Osteoblast (primary cell): ENCODE results near the gene PHF2. TPM values are rescaled to one million over a fixed set of nuclear protein-coding genes. Genes with fewer than 3 reads are reported as not detected.
A peak's percentile ranks its signal among the peaks of the same experiment; 100 is the strongest.

Experiments used
- DNase-seq: peaks from one replicate; pipeline ENCODE4 v3.0.0; 2011; ENCODE audit warnings: low spot score, mixed read lengths; ENCODE audit not compliant: insufficient read length; ENCODE audit errors: missing footprints
- H2AFZ ChIP-seq: 2 replicates; pipeline ENCODE4 v1.6.0; 2011; ENCODE audit warnings: mild to moderate bottlenecking, low read length
- H3K27ac ChIP-seq: 2 replicates; pipeline ENCODE4 v1.5.1; 2011; ENCODE audit warnings: mild to moderate bottlenecking, low read depth, low read length, moderate library complexity
- H3K27me3 ChIP-seq: 2 replicates; pipeline ENCODE4 v1.6.0; 2012; ENCODE audit warnings: mild to moderate bottlenecking, control low read depth, inconsistent platforms, low read length, moderate library complexity; ENCODE audit not compliant: insufficient read depth
- H3K36me3 ChIP-seq: 2 replicates; pipeline ENCODE4 v1.5.1; 2011; ENCODE audit warnings: mild to moderate bottlenecking, low read length, control low read depth, moderate library complexity; ENCODE audit not compliant: insufficient read depth
- H3K4me1 ChIP-seq: 2 replicates; pipeline ENCODE4 v1.5.1; 2011; ENCODE audit warnings: mild to moderate bottlenecking, low read length, control low read depth, moderate library complexity; ENCODE audit not compliant: insufficient read depth
- H3K4me2 ChIP-seq: 2 replicates; pipeline ENCODE4 v1.6.0; 2011; ENCODE audit warnings: mild to moderate bottlenecking, low read length; ENCODE audit not compliant: insufficient read depth
- H3K4me3 ChIP-seq: fragments of 200-600 bp; sonication (generic); 3 replicates; pipeline ENCODE4 v1.5.1; 2012; ENCODE audit warnings: mild to moderate bottlenecking, low read length, inconsistent platforms; ENCODE audit not compliant: insufficient read depth
- H3K79me2 ChIP-seq: 2 replicates; pipeline ENCODE4 v1.6.0; 2012; ENCODE audit warnings: mild to moderate bottlenecking, low read length, control low read depth, inconsistent platforms; ENCODE audit not compliant: insufficient read depth
- H3K9me3 ChIP-seq: 2 replicates; pipeline ENCODE4 v1.5.1; 2011; ENCODE audit warnings: low read depth, low read length, control low read depth
- H4K20me1 ChIP-seq: 2 replicates; pipeline ENCODE4 v1.6.0; 2012; ENCODE audit warnings: mild to moderate bottlenecking, low read length, control low read depth; ENCODE audit not compliant: insufficient read depth
- total RNA-seq: library from RNA; depleted of rRNA; stranded (reverse); fragments of >200 nt; gene quantifications from 2 replicates; pipeline ENCODE4 v1.2.3, GENCODE V29; 2012
- TF ChIP-seq, protein P1 (sequence below): IDR thresholded peaks from 2 replicates; pipeline ENCODE4 v1.5.1; 2011; ENCODE audit warnings: mild to moderate bottlenecking, low read depth, low read length, moderate library complexity; ENCODE audit errors: extremely low read depth

Gene PHF2
- total RNA-seq, 1 donor = 14.8 TPM

- peaks cover 17% of the 10 kb centered on the region for H4K20me1 ChIP-seq
- H3K4me2 ChIP-seq = peak overlapping the region; percentile 90
- H3K9me3 ChIP-seq = no peaks in the 10 kb centered on the region
- H3K27ac ChIP-seq = peak overlapping the region; percentile 66
- peaks cover 16% of the 10 kb centered on the region for H3K4me1 ChIP-seq
- peaks cover 42% of the 10 kb centered on the region for H3K79me2 ChIP-seq
- peak; percentile 91 for DNase-seq
- H3K36me3 ChIP-seq = no peaks in the 10 kb centered on the region
- no peaks in the 10 kb centered on the region for H3K27me3 ChIP-seq
- H2AFZ ChIP-seq = peak overlapping the region; percentile 75
- peak overlapping the region; percentile 79 for H3K4me3 ChIP-seq
- TF ChIP-seq, protein P1, sequence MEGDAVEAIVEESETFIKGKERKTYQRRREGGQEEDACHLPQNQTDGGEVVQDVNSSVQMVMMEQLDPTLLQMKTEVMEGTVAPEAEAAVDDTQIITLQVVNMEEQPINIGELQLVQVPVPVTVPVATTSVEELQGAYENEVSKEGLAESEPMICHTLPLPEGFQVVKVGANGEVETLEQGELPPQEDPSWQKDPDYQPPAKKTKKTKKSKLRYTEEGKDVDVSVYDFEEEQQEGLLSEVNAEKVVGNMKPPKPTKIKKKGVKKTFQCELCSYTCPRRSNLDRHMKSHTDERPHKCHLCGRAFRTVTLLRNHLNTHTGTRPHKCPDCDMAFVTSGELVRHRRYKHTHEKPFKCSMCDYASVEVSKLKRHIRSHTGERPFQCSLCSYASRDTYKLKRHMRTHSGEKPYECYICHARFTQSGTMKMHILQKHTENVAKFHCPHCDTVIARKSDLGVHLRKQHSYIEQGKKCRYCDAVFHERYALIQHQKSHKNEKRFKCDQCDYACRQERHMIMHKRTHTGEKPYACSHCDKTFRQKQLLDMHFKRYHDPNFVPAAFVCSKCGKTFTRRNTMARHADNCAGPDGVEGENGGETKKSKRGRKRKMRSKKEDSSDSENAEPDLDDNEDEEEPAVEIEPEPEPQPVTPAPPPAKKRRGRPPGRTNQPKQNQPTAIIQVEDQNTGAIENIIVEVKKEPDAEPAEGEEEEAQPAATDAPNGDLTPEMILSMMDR = no peak
Observed at GRCh38 chr9:93574900-93575795, 1.2 kb upstream of the PHF2 start.

DNA sequence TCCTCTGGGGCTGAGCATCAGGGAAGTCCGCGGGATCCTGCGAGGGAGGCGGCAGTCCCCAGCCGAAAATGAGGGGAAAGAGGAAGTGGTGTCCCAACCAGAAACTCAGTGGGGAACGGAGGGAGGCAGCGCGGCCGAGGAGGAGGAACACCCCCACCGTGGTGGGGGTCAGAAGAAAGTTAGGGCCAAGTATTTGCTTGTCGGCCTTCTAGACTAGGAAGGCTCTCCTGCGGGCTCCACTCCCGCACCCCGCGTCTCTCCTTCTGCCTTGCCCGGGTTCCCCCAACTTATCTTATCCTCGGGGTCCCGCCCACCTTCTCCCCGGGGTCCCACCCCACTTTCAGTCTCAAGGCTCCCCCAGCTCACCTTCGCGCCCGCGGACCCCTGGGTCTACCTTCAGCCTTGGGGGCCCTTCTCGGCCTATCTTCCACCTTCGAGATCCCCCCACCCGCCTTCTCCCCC is 557 bp upstream of the PHF2 start:
- no peaks in the 10 kb centered on the region for H3K36me3 ChIP-seq
- H2AFZ ChIP-seq = peak overlapping the region; percentile 75
- peaks cover 24% of the 10 kb centered on the region for H4K20me1 ChIP-seq
- no peaks in the 10 kb centered on the region for H3K9me3 ChIP-seq
- peak overlapping the region; percentile 79 for H3K4me3 ChIP-seq
- TF ChIP-seq, protein P1 = no peak
- peaks cover 16% of the 10 kb centered on the region for H3K4me1 ChIP-seq
- no peaks in the 10 kb centered on the region for H3K27me3 ChIP-seq
- H3K79me2 ChIP-seq = peaks cover 49% of the 10 kb centered on the region
- peak overlapping the region; percentile 66 for H3K27ac ChIP-seq
- peak; percentile 96 for DNase-seq
- H3K4me2 ChIP-seq = peak overlapping the region; percentile 90

- Histone ChIP-seq H3K4me1 (peaks cover 16% of the 10 kb centered on the region), H3K36me3 (no peaks in the 10 kb centered on the region), H3K4me2 (peak overlapping the region; percentile 94), H2AFZ (peak overlapping the region; percentile 56), H3K79me2 (peaks cover 64% of the 10 kb centered on the region), H3K27me3 (no peaks in the 10 kb centered on the region), H3K9me3 (no peaks in the 10 kb centered on the region), H4K20me1 (peaks cover 34% of the 10 kb centered on the region), H3K27ac (no peak overlapping the region), H3K4me3 (peak overlapping the region; percentile 77)
- TF ChIP-seq, protein P1 = no peak
- DNase-seq = peak; percentile 88
Observed at GRCh38 chr9:93577078-93577974, 942 bp downstream of the PHF2 start.
